HEK293 (cell line): ENCODE measurements around the gene MDN1.
"Not testable (repeated sequence)": the region's sequence is repeated elsewhere in the genome, so short reads cannot be mapped to it uniquely, and the experiment has no call there.

Experiments used
- ATF2 ChIP-seq: fragments of 450-650 bp; formaldehyde crosslinking; IDR thresholded peaks from 2 replicates; pipeline ENCODE4 v1.5.1; 2016; ENCODE audit warnings: missing biosample characterization, missing genetic modification characterization, low read depth
- CTCF ChIP-seq: fragments of 450-650 bp; formaldehyde crosslinking; IDR thresholded peaks from 2 replicates; pipeline ENCODE4 v1.5.1; 2016; ENCODE audit warnings: missing biosample characterization, missing genetic modification characterization
- ZNF10 ChIP-seq: fragments of 450-650 bp; formaldehyde crosslinking; IDR thresholded peaks from 2 replicates; pipeline ENCODE4 v1.5.1; 2017; ENCODE audit warnings: missing biosample characterization, missing genetic modification characterization
- ZNF138 ChIP-seq: fragments of 450-650 bp; formaldehyde crosslinking; IDR thresholded peaks from 2 replicates; pipeline ENCODE4 v1.5.1; 2016; ENCODE audit warnings: missing biosample characterization, missing genetic modification characterization, borderline replicate concordance
- ZNF174 ChIP-seq: fragments of 450-650 bp; formaldehyde crosslinking; IDR thresholded peaks from 2 replicates; pipeline ENCODE4 v1.5.0; 2017; ENCODE audit warnings: missing biosample characterization, mild to moderate bottlenecking, missing genetic modification characterization
- ZNF473 ChIP-seq: fragments of 450-650 bp; formaldehyde crosslinking; IDR thresholded peaks from 2 replicates; pipeline ENCODE4 v1.5.1; 2017; ENCODE audit warnings: missing biosample characterization, missing genetic modification characterization
- ZNF529 ChIP-seq: fragments of 450-650 bp; formaldehyde crosslinking; IDR thresholded peaks from 2 replicates; pipeline ENCODE4 v1.5.1; 2017; ENCODE audit warnings: missing genetic modification characterization, missing biosample characterization; ENCODE audit not compliant: insufficient replicate concordance
- ZNF785 ChIP-seq: fragments of 450-650 bp; formaldehyde crosslinking; IDR thresholded peaks from 2 replicates; pipeline ENCODE4 v1.5.1; 2016; ENCODE audit warnings: missing biosample characterization, missing genetic modification characterization

- not testable (repeated sequence) for TF ChIP-seq CTCF; ZNF529 (tag by site-specific recombination); ZNF785 (tag by site-specific recombination); ZNF174; ZNF10 (tag by site-specific recombination); ATF2 (tag by site-specific recombination); ZNF138 (tag by site-specific recombination); ZNF473 (tag by site-specific recombination)
These were observed 36.3 kb downstream of the MDN1 start for GRCh38 chr6:89783293-89783692.
